Activated CD4-positive, alpha-beta T cell treated with anti-CD3 and anti-CD28 coated beads, Interleukin-2, amount 10 ng/mL, durations not matched to agents 24 days and 14 days (primary cell): Measurements from ENCODE around the gene MED13L. TPM values are rescaled to one million over a fixed set of nuclear protein-coding genes. Genes with fewer than 3 reads are reported as not detected.
A peak's percentile ranks its signal among the peaks of the same experiment; 100 is the strongest.

Experiments used
- DNase-seq: peaks from one replicate; pipeline ENCODE4 v3.0.0; 2022
- H3K27ac Mint-ChIP-seq: one replicate; pipeline ENCODE4 v1.8.0; 2022; ENCODE audit warnings: mild to moderate bottlenecking, mixed read lengths
- H3K27me3 Mint-ChIP-seq: one replicate; pipeline ENCODE4 v1.8.0; 2022; ENCODE audit warnings: mixed read lengths
- H3K36me3 Mint-ChIP-seq: one replicate; pipeline ENCODE4 v1.8.0; 2022; ENCODE audit warnings: low read depth, mild to moderate bottlenecking, mixed read lengths
- H3K4me1 Mint-ChIP-seq: one replicate; pipeline ENCODE4 v1.8.0; 2021; ENCODE audit warnings: mixed read lengths
- H3K4me3 Mint-ChIP-seq: one replicate; pipeline ENCODE4 v1.8.0; 2022; ENCODE audit warnings: mild to moderate bottlenecking, moderate library complexity, mixed read lengths
- H3K9me3 Mint-ChIP-seq: one replicate; pipeline ENCODE4 v1.8.0; 2021; ENCODE audit warnings: mixed read lengths
- intact Hi-C: fragments of 100-400 bp; cut with micrococcal nuclease; formaldehyde crosslinking; loops from one replicate; pipeline ENCODE4 v1.15.1; 2023
- total RNA-seq: library from RNA; stranded (reverse); gene quantifications from 2 replicates; pipeline ENCODE4 v1.2.3, GENCODE V29; 2022

MED13L gene
- total RNA-seq, 1 donor from 2014 or later, result 62.9 TPM

GRCh38 chr12:116059904-116060303, 217.6 kb downstream of the MED13L start:
- Mint-ChIP-seq H3K4me3 (peak overlapping the region; percentile 81), H3K27ac (peak overlapping the region; percentile 67), H3K4me1 (peaks cover 23% of the 10 kb centered on the region)

GRCh38 chr12:116058574-116058973, 218.9 kb downstream of the MED13L start:
- Mint-ChIP-seq H3K9me3 (no peaks in the 10 kb centered on the region), H3K4me3 (no peak overlapping the region), H3K27ac (no peak overlapping the region), H3K36me3 (no peaks in the 10 kb centered on the region), H3K27me3 (no peaks in the 10 kb centered on the region), H3K4me1 (peaks cover 28% of the 10 kb centered on the region)
- DNase-seq, result no peak
- intact Hi-C loops, result no loop called here

More at GRCh38 chr12:116059904-116060303, 217.6 kb downstream of the MED13L start:
- intact Hi-C loops, result loop anchor here (1.0 to 5.0 kb wide), 5 partner anchors 37 to 499 kb away; partner anchors contain the start of genes MAP1LC3B2 and MED13L
- no peak for DNase-seq
- Mint-ChIP-seq H3K9me3 (no peaks in the 10 kb centered on the region), H3K27me3 (no peaks in the 10 kb centered on the region), H3K36me3 (no peaks in the 10 kb centered on the region)

DNA sequence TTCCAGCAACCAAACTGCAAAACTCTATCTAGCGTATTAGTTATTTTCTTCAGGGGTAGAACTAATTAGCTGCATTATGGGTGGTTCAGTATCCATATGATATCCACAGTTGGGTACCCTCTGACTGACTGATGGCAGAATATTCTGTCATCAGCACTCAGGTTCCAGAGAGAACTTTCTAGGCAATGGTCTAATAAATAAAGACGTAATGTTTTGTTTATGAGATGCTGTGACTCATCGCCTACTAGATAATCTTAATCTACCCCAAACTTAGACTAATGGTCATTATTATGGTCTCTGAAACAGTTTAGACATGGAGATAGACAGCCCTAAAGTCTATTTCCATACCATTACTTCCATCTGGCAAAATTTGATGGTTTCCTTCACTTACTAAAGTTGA, 220.1 kb downstream of the MED13L start:
- Mint-ChIP-seq H3K27ac (no peak overlapping the region), H3K9me3 (no peaks in the 10 kb centered on the region), H3K36me3 (no peaks in the 10 kb centered on the region), H3K27me3 (no peaks in the 10 kb centered on the region), H3K4me3 (no peak overlapping the region), H3K4me1 (peaks cover 27% of the 10 kb centered on the region)
- DNase-seq, result no peak
- intact Hi-C loops, result no loop called here

DNA sequence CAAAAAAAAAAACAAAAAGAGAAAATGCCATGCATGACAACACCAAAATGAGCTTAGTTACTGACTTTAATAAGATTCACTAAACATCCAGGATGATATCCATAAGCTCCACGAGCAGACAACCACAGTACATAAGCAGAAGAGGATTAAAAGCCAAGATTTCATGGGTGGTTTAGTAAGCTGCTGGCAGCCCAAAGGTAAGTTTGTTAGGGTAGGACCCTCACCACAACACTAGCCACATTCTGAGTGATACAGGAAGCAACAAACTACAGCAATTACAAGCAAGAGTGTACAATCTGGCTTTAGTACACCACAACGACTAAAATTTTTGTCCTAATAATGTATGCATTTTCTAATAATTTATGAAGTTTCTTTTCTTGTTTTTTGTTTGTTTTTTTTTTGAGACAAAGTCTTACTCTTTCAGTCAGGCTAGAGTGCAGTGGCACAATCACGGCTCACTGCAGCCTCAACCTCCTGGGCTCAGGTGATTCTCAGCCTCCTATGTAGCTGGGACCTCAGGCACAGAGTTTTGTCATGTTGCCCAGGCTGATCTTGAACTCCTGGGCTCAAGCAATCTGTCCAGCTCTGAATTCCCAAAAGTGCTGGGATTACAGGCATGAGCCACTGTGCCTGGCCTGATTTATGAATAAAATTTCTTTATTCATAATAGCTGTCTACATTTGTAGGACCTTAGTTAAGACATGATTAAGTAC, 221.4 kb downstream of the MED13L start:
- DNase-seq, result no peak
- H3K4me3 Mint-ChIP-seq, result no peak overlapping the region
- peaks cover 24% of the 10 kb centered on the region for H3K4me1 Mint-ChIP-seq
- no peaks in the 10 kb centered on the region for H3K27me3 Mint-ChIP-seq
- no peaks in the 10 kb centered on the region for H3K36me3 Mint-ChIP-seq
- intact Hi-C loops, result no loop called here
- no peak overlapping the region for H3K27ac Mint-ChIP-seq
- H3K9me3 Mint-ChIP-seq, result no peaks in the 10 kb centered on the region

- H3K27me3 Mint-ChIP-seq, result no peaks in the 10 kb centered on the region
- no peak overlapping the region for H3K27ac Mint-ChIP-seq
- no peaks in the 10 kb centered on the region for H3K9me3 Mint-ChIP-seq
- H3K36me3 Mint-ChIP-seq, result no peaks in the 10 kb centered on the region
- DNase-seq, result no peak
- intact Hi-C loops, result no loop called here
- peaks cover 17% of the 10 kb centered on the region for H3K4me1 Mint-ChIP-seq
- no peak overlapping the region for H3K4me3 Mint-ChIP-seq
These were observed 223.2 kb downstream of the MED13L start for GRCh38 chr12:116054280-116054679.

- H3K27me3 Mint-ChIP-seq, result no peaks in the 10 kb centered on the region
- H3K4me1 Mint-ChIP-seq, result peaks cover 17% of the 10 kb centered on the region
- intact Hi-C loops, result no loop called here
- H3K36me3 Mint-ChIP-seq, result no peaks in the 10 kb centered on the region
- no peaks in the 10 kb centered on the region for H3K9me3 Mint-ChIP-seq
- no peak overlapping the region for H3K4me3 Mint-ChIP-seq
- H3K27ac Mint-ChIP-seq, result no peak overlapping the region
- DNase-seq, result no peak
These were observed 223.9 kb downstream of the MED13L start for GRCh38 chr12:116053479-116054200.

DNA sequence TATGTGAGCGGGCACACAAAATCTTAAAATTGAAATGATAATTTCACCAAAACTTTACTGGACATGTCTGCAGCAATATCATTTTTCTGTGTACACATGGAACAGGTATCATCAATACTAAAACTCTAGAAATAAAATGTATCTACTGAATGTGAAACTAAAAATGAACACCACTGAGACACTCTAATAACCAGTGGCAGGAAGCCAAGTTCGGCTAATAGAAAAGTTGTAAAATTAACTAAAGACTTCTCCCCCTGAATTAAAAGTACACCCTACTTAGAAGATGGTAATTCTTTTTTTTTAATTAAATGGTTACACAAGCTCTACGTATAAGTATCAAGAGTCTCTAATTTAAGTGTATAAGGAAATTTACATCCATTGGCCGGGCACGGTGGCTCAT, 227.2 kb downstream of the MED13L start:
- Mint-ChIP-seq H3K4me1 (peaks cover 5% of the 10 kb centered on the region), H3K27ac (no peak overlapping the region), H3K36me3 (no peaks in the 10 kb centered on the region), H3K9me3 (no peaks in the 10 kb centered on the region), H3K4me3 (no peak overlapping the region), H3K27me3 (no peaks in the 10 kb centered on the region)
- intact Hi-C loops, result no loop called here
- DNase-seq, result no peak

DNA sequence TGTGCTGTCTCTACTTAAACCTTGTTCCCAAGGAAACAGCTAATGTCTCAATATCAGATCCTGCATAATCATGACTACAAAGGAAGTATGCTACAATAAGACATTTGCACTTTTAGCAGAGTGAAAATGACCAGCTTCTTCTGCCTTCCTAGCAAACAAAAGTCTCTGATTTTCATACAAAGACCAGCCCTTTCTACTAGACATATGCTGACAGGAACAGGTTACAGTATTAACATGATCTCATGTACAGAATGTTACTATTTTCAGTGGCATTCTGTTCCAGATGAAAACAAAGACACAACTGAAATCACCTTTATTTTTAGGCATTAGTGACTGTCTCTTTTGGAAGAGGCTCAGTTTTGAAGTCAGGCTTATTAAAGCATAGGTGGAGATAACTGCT, 228.6 kb downstream of the MED13L start:
- Mint-ChIP-seq H3K27ac (no peak overlapping the region), H3K4me1 (peaks cover 8% of the 10 kb centered on the region), H3K4me3 (no peak overlapping the region), H3K27me3 (no peaks in the 10 kb centered on the region), H3K9me3 (no peaks in the 10 kb centered on the region), H3K36me3 (no peaks in the 10 kb centered on the region)
- intact Hi-C loops, result no loop called here
- DNase-seq, result no peak

- intact Hi-C loops, result no loop called here
- no peaks in the 10 kb centered on the region for H3K9me3 Mint-ChIP-seq
- H3K4me3 Mint-ChIP-seq, result no peak overlapping the region
- peaks cover 7% of the 10 kb centered on the region for H3K4me1 Mint-ChIP-seq
- H3K27ac Mint-ChIP-seq, result no peak overlapping the region
- H3K27me3 Mint-ChIP-seq, result no peaks in the 10 kb centered on the region
- H3K36me3 Mint-ChIP-seq, result peaks cover 2% of the 10 kb centered on the region
- DNase-seq, result no peak
These were observed 231.5 kb downstream of the MED13L start for GRCh38 chr12:116046039-116046438.

DNA sequence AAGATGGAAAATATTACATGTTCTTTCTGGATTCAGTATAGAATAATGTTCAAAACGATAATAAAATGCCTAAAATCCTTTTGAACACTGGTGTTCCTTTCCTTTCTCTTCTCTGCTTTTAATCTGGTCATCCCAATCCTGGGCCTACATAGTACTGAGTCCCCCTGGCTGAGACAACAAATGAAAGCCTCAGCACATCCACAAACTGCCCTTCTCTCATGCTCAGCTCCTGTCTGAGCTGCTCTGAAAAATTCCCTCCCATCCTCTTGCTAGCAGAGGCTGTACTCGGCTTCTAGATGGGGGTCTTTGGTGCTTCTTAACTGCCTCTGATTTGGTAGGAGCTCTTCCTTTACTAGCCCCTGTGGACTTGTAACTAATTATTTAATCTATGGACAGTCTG, 232.3 kb downstream of the MED13L start:
- H3K36me3 Mint-ChIP-seq, result peaks cover 2% of the 10 kb centered on the region
- intact Hi-C loops, result no loop called here
- H3K27ac Mint-ChIP-seq, result no peak overlapping the region
- H3K4me1 Mint-ChIP-seq, result peaks cover 7% of the 10 kb centered on the region
- no peaks in the 10 kb centered on the region for H3K9me3 Mint-ChIP-seq
- H3K27me3 Mint-ChIP-seq, result no peaks in the 10 kb centered on the region
- H3K4me3 Mint-ChIP-seq, result no peak overlapping the region
- no peak for DNase-seq

GRCh38 chr12:116043659-116044535, 233.6 kb downstream of the MED13L start:
- Mint-ChIP-seq H3K36me3 (peaks cover 2% of the 10 kb centered on the region), H3K4me3 (no peak overlapping the region), H3K4me1 (peaks cover 7% of the 10 kb centered on the region), H3K27ac (no peak overlapping the region), H3K27me3 (no peaks in the 10 kb centered on the region), H3K9me3 (no peaks in the 10 kb centered on the region)
- intact Hi-C loops, result no loop called here
- DNase-seq, result no peak

- Mint-ChIP-seq H3K27ac (no peak overlapping the region), H3K4me3 (no peak overlapping the region), H3K27me3 (no peaks in the 10 kb centered on the region), H3K9me3 (no peaks in the 10 kb centered on the region), H3K4me1 (peaks cover 7% of the 10 kb centered on the region), H3K36me3 (peaks cover 2% of the 10 kb centered on the region)
- DNase-seq, result no peak
- intact Hi-C loops, result no loop called here
These were observed 237.1 kb downstream of the MED13L start for GRCh38 chr12:116040402-116040801.

GRCh38 chr12:116039081-116039480, 238.4 kb downstream of the MED13L start:
- no peak for DNase-seq
- Mint-ChIP-seq H3K36me3 (peaks cover 2% of the 10 kb centered on the region), H3K4me1 (peaks cover 1% of the 10 kb centered on the region), H3K4me3 (no peak overlapping the region), H3K27ac (no peak overlapping the region), H3K9me3 (no peaks in the 10 kb centered on the region), H3K27me3 (no peaks in the 10 kb centered on the region)
- intact Hi-C loops, result no loop called here
